SK-N-MC (cell line): ENCODE measurements around the gene ZDHHC1.

Experiments
- DNase-seq: peaks from one replicate; pipeline ENCODE4 v3.0.0-alpha.2; 2011; ENCODE audit warnings: low read depth, low spot score
- H3K27ac ChIP-seq: fragments of 200-600 bp; sonication (generic); 2 replicates; pipeline ENCODE4 v1.5.1; 2016; ENCODE audit warnings: mixed run types
- H3K36me3 ChIP-seq: fragments of 200-600 bp; sonication (generic); 2 replicates; pipeline ENCODE4 v1.6.1; 2017; ENCODE audit warnings: antibody characterized with exemption, low read length, mixed read lengths; ENCODE audit not compliant: insufficient read depth
- H3K4me3 ChIP-seq: fragments of 200-600 bp; sonication (generic); 2 replicates; pipeline ENCODE4 v1.5.1; 2016
- H3K9ac ChIP-seq: fragments of 200-600 bp; sonication (generic); 2 replicates; pipeline ENCODE4 v1.8.0; 2017; ENCODE audit warnings: mixed run types, mixed read lengths; ENCODE audit not compliant: insufficient read length
- H3K9me3 ChIP-seq: fragments of 200-600 bp; sonication (generic); 2 replicates; pipeline ENCODE4 v1.6.1; 2017; ENCODE audit warnings: low read depth, mild to moderate bottlenecking, antibody characterized with exemption, low read length, moderate library complexity, mixed read lengths
- EZH2 ChIP-seq: fragments of 200-600 bp; sonication (generic); IDR thresholded peaks from one replicate; pipeline ENCODE4 v1.6.1; 2017; ENCODE audit warnings: antibody characterized with exemption
- FOXP2 ChIP-seq: optimal IDR thresholded peaks from 2 replicates; pipeline ENCODE3; 2011; ENCODE audit warnings: mild to moderate bottlenecking, moderate library complexity; ENCODE audit not compliant: insufficient read depth; ENCODE audit errors: extremely low read length, control extremely low read depth
- POLR2AphosphoS5 ChIP-seq: IDR thresholded peaks from 2 replicates; pipeline ENCODE4 v1.6.1; 2012; ENCODE audit warnings: mild to moderate bottlenecking, low read depth, low read length, borderline replicate concordance

Gene ZDHHC1

DNA sequence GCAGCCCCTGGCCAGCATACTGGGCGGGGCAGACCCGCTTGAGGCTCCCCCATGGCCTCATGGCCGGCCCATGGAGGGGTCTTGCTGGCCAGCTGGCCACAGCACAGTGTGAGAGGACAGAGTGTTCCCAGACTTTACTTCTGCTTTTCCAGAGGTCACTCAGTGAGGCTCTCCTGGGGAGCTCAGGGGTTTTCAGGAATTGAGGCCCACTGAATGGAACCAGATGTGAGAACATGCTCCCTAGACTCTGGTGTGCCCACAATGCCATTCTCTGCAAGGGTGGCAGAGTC lies 43.5 kb upstream of the ZDHHC1 start:
- no peaks in the 10 kb centered on the region for H3K36me3 ChIP-seq

DNA sequence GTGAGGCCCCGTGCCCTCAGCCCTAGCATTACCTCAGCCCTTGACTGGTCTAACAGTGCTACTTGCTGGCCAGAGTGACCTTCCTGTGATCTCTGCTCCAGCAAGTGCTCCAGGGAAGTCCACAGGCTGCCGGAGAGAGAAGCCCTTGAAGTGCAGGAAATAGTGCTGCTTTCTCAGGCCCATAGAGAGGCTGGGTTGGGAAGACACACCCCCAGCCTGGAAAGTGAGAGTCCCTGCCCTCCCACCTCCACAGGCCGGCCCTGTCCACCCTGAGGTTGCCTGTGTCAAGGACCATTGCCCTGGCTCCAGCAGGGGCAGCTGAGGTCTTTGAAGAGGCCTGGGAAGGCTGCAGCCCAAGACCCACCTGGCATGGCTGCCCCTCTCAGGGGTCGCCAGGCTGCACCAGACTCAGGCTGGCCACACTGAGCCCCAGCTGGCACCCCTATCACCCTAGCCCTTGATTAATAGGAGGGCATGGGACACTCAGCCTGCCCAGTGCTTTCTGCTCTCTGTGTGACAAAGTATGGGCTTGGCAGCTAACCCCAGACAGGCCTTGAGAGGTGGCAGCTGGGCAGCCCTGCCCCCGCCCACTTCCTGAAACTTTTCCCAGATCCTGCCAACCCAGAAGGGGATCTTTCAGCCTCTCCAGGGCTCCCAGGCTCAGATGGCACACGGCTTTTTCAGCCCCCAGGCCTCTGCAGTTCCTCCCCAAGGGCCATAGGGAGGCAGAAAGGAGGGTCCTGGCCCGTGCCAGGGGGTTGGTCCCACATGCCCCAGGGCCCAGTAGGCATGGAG lies 43.0 kb upstream of the ZDHHC1 start:
- no peak for DNase-seq
- no peak overlapping the region for H3K4me3 ChIP-seq
- H3K9me3 ChIP-seq: no peaks in the 10 kb centered on the region
- TF ChIP-seq POLR2AphosphoS5 (no peak), FOXP2 (no peak), EZH2 (no peak)
- no peaks in the 10 kb centered on the region for H3K36me3 ChIP-seq
- no peak overlapping the region for H3K27ac ChIP-seq
- no peak overlapping the region for H3K9ac ChIP-seq

More for the DNA sequence above, 43.5 kb upstream of the ZDHHC1 start:
- H3K9ac ChIP-seq: no peak overlapping the region
- no peak overlapping the region for H3K27ac ChIP-seq
- no peaks in the 10 kb centered on the region for H3K9me3 ChIP-seq
- no peak overlapping the region for H3K4me3 ChIP-seq
- TF ChIP-seq FOXP2 (no peak), EZH2 (no peak), POLR2AphosphoS5 (no peak)
- DNase-seq: no peak

DNA sequence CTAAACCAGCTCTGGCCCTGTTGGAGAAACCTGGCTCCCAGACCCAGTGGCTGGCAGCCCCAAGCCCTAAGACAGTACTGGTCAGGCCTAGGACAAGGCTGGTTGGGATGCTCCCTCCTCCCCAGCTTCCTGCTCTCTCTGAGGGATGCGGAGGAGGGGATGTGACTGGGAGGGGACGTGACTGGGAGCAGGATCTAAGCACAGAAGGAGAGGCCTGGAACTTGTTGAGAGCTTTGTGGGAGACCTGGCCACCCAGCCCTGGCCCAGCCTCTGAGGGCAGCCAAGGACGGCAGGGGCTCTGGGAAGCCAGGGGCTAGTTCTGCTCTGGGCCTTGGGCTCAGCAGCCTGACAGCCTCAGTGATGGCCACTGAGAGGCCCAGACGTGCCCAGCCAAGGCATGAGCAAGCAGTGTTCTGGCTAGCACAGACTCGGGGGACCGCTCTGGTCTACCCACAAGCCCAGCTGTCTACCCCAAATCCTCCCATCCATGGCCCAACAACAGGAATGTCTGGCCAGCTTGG lies 41.9 kb upstream of the ZDHHC1 start:
- no peak for DNase-seq
- Histone ChIP-seq H3K36me3 (no peaks in the 10 kb centered on the region), H3K9ac (no peak overlapping the region), H3K9me3 (no peaks in the 10 kb centered on the region), H3K27ac (no peak overlapping the region; the same call in 1 of the 2 replicates), H3K4me3 (no peak overlapping the region)
- TF ChIP-seq FOXP2 (no peak), POLR2AphosphoS5 (no peak), EZH2 (no peak)

DNA sequence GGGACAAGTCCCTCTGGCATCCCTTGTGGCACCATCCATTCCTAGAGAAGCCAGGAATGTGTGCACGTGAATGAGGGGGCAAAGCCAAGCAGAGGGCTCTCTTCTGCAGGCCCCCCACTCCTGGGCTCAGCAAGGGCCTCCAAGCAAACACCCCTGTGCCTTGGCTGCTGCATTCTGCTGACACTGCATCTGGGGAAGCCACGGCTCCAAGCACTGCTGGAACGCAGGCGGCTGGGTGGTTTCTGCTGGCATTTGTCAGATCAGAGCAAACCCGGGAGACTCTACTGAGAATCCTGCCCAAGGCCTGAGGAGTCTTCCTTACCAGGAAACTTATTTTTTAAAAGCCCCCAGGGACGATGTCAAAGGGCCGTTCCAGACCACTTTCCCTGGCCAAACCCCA lies 41.3 kb upstream of the ZDHHC1 start:
- DNase-seq: no peak
- no peak overlapping the region; the same call in 1 of the 2 replicates for H3K27ac ChIP-seq
- no peak overlapping the region for H3K9ac ChIP-seq

DNA sequence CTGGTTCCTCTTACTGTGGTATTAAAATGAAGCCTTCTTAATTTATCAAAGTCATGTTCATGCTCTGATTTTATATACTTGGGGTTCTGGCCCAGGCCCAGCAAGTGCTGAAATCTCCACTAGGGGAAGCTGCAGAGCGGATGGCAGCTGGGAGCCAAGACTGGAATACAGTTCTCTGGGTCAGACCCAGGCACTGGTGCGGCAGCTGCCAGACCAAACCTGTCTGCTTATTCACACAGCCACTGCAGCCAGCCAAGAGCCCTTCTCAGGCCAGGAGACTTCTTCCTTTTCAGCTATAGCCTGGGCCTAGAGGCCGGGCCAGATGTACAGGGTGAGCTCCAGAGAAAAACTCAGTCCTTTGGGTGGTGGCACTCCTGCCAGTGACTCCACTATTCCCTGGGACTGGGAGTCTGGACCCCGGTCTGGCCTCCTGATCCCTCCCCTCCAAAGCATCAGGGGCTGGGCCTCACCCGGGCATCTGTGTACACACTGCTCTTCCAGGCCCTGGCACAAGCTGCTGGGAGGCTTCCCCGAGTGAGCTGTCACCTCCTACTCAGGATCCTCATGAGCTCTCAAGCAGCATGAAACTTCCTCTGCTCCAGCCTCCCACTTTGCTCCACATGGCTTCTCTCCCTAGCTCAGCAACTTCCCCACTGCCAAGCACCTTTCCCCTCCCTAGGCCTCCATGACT lies 40.3 kb upstream of the ZDHHC1 start:
- Histone ChIP-seq H3K9ac (no peak overlapping the region), H3K9me3 (no peaks in the 10 kb centered on the region), H3K4me3 (no peak overlapping the region), H3K36me3 (no peaks in the 10 kb centered on the region), H3K27ac (no peak overlapping the region)
- no peak for TF ChIP-seq EZH2
- no peak for TF ChIP-seq FOXP2
- no peak for TF ChIP-seq POLR2AphosphoS5
- no peak for DNase-seq

More for the DNA sequence above, 41.3 kb upstream of the ZDHHC1 start:
- Histone ChIP-seq H3K9me3 (no peaks in the 10 kb centered on the region), H3K4me3 (no peak overlapping the region), H3K36me3 (no peaks in the 10 kb centered on the region)
- TF ChIP-seq FOXP2 (no peak), EZH2 (no peak), POLR2AphosphoS5 (no peak)

DNA sequence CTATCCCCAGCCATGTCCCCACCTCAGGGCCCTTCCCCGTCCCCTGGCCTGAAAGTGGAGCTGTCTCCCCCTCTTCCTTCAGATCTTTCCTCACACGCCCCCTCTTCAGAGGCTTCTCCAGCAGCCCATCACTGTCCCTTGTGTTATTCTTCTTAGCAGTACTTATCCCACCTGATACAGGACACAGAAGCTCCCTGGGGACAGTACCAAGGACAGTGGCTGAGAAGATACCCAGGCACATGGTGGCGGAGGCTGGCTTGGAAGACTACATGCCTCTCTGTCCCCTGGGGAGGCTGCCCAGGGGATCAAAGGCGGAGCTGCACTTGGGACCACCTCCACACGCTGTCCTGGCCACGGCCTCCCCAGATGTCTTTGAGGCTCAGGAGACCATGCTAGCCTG lies 38.6 kb upstream of the ZDHHC1 start:
- TF ChIP-seq EZH2: no peak
- no peaks in the 10 kb centered on the region for H3K36me3 ChIP-seq

DNA sequence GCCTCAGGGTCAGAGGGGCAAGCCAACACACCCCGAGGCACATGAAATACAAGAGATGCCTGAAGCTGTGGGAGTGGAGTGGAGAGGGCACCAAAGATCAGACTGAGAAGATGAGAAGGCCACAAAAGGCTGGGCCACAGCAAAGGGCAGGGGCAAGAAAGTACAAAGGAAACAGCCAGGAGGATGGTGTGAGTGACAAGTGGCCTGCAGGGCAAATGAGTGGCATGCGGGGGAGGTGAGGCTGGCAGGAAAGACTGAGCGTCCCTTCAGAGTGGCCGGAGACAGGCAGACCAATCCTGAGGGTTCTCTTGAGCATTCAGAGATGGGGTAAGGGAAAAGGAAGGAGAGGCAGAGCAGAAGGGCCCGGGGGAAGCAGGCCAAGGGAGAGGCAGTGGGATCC lies 37.8 kb upstream of the ZDHHC1 start:
- Histone ChIP-seq H3K27ac (no peak overlapping the region), H3K9me3 (no peaks in the 10 kb centered on the region), H3K36me3 (no peaks in the 10 kb centered on the region), H3K9ac (no peak overlapping the region), H3K4me3 (no peak overlapping the region)
- DNase-seq: no peak
- no peak for TF ChIP-seq FOXP2
- TF ChIP-seq POLR2AphosphoS5: no peak

More for the DNA sequence above, 38.6 kb upstream of the ZDHHC1 start:
- no peak overlapping the region for H3K27ac ChIP-seq
- no peaks in the 10 kb centered on the region for H3K9me3 ChIP-seq
- H3K9ac ChIP-seq: no peak overlapping the region
- no peak for DNase-seq
- H3K4me3 ChIP-seq: no peak overlapping the region

DNA sequence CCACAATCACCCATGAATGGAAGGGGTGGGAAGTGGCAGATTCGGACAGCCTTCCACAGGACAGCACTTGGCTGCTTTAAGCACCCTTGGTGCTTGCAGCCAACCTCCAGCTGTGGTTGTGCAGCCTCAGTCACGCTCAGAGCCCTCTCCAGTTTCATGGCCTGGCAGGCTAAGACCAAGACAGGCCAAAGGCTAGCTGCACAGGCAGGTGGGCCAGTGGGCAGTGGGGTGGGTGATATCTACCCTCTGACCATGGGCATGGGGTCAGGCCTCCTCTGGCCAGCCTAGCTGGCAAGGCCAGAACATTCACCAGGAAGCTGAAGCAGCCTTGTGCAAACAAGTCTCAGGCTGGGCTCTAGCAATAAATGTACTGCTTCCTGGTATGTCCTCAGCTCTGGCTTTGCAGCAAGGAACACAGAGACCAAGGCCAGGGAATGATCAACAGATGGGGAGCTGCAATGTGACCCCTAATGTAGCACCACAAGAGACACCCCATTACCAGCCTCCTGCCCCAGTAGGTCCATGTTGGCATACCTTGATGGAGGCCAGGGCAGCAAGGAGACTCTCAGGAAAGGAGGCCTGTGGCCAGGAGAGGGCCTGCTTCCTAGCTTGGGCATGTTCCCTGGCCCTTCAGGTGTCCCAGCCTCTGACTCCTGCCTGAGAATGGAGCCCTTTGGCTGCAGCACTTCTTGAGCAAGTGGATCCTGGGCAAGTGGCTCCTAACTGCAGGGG lies 35.6 kb upstream of the ZDHHC1 start:
- TF ChIP-seq FOXP2 (no peak), EZH2 (no peak), POLR2AphosphoS5 (no peak)
- Histone ChIP-seq H3K36me3 (no peaks in the 10 kb centered on the region), H3K27ac (no peak overlapping the region), H3K4me3 (no peak overlapping the region), H3K9me3 (no peaks in the 10 kb centered on the region), H3K9ac (no peak overlapping the region)
- DNase-seq: no peak
